ENCODE results near the gene SLC39A8. TPM values are rescaled to one million over a fixed set of nuclear protein-coding genes. Genes with fewer than 3 reads are reported as not detected.

SLC39A8 gene
- total and polyA plus RNA-seq, 4 donors: 14.6 to 50.5 (median 22.6) TPM

DNA sequence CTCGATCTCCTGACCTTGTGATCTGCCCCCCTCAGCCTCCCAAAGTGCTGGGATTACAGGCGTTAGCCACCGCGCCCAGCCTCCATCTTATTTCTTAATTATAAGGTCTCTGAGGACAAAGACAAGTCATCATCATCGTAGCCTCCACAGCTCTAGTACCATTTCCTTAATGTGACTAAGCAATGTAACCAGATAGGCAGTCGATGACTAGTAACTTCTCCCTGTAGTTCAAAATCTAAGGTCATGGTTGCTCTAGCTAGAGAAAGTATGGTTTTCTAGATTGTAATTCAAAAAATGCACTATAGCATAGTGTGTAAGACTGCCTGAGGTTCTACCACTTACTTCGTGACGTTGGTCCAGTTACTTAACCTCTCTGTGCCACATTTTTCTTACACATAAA lies 6.9 kb downstream of the SLC39A8 start:
- no peak for TF ChIP-seq TAF1 (conservative IDR thresholded peaks at IDR 0.05)
- no peak for TF ChIP-seq SP1 (IDR thresholded peaks at IDR 0.05)
- TF ChIP-seq HNF4G (IDR thresholded peaks at IDR 0.05): no peak
- TF ChIP-seq JUND (IDR thresholded peaks at IDR 0.05): no peak
- TF ChIP-seq, protein P1, sequence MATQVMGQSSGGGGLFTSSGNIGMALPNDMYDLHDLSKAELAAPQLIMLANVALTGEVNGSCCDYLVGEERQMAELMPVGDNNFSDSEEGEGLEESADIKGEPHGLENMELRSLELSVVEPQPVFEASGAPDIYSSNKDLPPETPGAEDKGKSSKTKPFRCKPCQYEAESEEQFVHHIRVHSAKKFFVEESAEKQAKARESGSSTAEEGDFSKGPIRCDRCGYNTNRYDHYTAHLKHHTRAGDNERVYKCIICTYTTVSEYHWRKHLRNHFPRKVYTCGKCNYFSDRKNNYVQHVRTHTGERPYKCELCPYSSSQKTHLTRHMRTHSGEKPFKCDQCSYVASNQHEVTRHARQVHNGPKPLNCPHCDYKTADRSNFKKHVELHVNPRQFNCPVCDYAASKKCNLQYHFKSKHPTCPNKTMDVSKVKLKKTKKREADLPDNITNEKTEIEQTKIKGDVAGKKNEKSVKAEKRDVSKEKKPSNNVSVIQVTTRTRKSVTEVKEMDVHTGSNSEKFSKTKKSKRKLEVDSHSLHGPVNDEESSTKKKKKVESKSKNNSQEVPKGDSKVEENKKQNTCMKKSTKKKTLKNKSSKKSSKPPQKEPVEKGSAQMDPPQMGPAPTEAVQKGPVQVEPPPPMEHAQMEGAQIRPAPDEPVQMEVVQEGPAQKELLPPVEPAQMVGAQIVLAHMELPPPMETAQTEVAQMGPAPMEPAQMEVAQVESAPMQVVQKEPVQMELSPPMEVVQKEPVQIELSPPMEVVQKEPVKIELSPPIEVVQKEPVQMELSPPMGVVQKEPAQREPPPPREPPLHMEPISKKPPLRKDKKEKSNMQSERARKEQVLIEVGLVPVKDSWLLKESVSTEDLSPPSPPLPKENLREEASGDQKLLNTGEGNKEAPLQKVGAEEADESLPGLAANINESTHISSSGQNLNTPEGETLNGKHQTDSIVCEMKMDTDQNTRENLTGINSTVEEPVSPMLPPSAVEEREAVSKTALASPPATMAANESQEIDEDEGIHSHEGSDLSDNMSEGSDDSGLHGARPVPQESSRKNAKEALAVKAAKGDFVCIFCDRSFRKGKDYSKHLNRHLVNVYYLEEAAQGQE (IDR thresholded peaks at IDR 0.05): no peak
- TF ChIP-seq CTCF (IDR thresholded peaks at IDR 0.05; ENCODE audit: low read depth, low read length, missing input control): no peak
- TF ChIP-seq ZBTB33 (IDR thresholded peaks at IDR 0.05): no peak
- no peak for TF ChIP-seq EGR1 (IDR thresholded peaks at IDR 0.05; ENCODE audit: low read depth in 2 of 2)
- TF ChIP-seq HNF4A (conservative IDR thresholded peaks at IDR 0.05): no peak
- no peak for TF ChIP-seq RXRA (IDR thresholded peaks at IDR 0.05)
- H3K27me3 ChIP-seq (ENCODE audit: control insufficient read depth in 4 of 4, insufficient read depth in 4 of 4, low read length in 3 of 4): no peaks in the 10 kb centered on the region
- 97% methylated on average over 8 of the region's 8 CpGs for WGBS
- no peaks in the 10 kb centered on the region for H3K9me3 ChIP-seq (ENCODE audit: control insufficient read depth in 4 of 4, low read length in 3 of 4)
- no peak for DNase-seq (ENCODE audit: low spot score)
- no peak overlapping the region for H3K4me3 ChIP-seq (ENCODE audit: low read depth in 1 of 3, low read length in 3 of 3)
- no peak overlapping the region for H3K9ac ChIP-seq (ENCODE audit: low read depth in 1 of 2, low read length in 2 of 2)
- H3K36me3 ChIP-seq (ENCODE audit: control insufficient read depth in 4 of 4, insufficient read depth in 3 of 4, low read depth in 1 of 4, low read length in 3 of 4): no peaks in the 10 kb centered on the region
- no peak overlapping the region for H3K27ac ChIP-seq (ENCODE audit: low read depth in 1 of 2, low read length in 2 of 2)
- peaks cover 0 to 8% (median 6%) of the 10 kb centered on the region in 4 donors for H3K4me1 ChIP-seq (ENCODE audit: control insufficient read depth in 4 of 4, insufficient read depth in 4 of 4, low read length in 3 of 4)

- Histone ChIP-seq H3K27ac (ENCODE audit: low read depth in 1 of 2, low read length in 2 of 2) (no peak overlapping the region), H3K9me3 (ENCODE audit: control insufficient read depth in 4 of 4, low read length in 3 of 4) (no peaks in the 10 kb centered on the region), H3K4me1 (ENCODE audit: control insufficient read depth in 4 of 4, insufficient read depth in 4 of 4, low read length in 3 of 4) (no peaks in the 10 kb centered on the region), H3K9ac (ENCODE audit: low read depth in 1 of 2, low read length in 2 of 2) (no peak overlapping the region), H3K36me3 (ENCODE audit: control insufficient read depth in 4 of 4, insufficient read depth in 3 of 4, low read depth in 1 of 4, low read length in 3 of 4) (no peaks in the 10 kb centered on the region), H3K27me3 (ENCODE audit: control insufficient read depth in 4 of 4, insufficient read depth in 4 of 4, low read length in 3 of 4) (no peaks in the 10 kb centered on the region), H3K4me3 (ENCODE audit: low read depth in 1 of 3, low read length in 3 of 3) (no peak overlapping the region)
- no peak for DNase-seq (ENCODE audit: low spot score)
- TF ChIP-seq RXRA (IDR thresholded peaks at IDR 0.05) (no peak), FOXA1 (IDR thresholded peaks at IDR 0.05) (no peak), CTCF (IDR thresholded peaks at IDR 0.05; ENCODE audit: low read depth, low read length, missing input control) (no peak), TAF1 (conservative IDR thresholded peaks at IDR 0.05) (no peak)
- 99% methylated on average over 2 of the region's 2 CpGs for WGBS
These were observed 9.7 kb downstream of the SLC39A8 start for GRCh38 chr4:102335616-102336015.
